Measurements from ENCODE around the gene PREX1. TPM values are rescaled to one million over a fixed set of nuclear protein-coding genes. Genes with fewer than 3 reads are reported as not detected.

PREX1 gene
- total and polyA plus RNA-seq, 2 donors from 2014 or later: 8.5 to 38.2 TPM

GRCh38 chr20:48787861-48788375 lies 39.9 kb downstream of the PREX1 start:
- no peak for TF ChIP-seq CTCF (IDR thresholded peaks at IDR 0.05; ENCODE audit: borderline replicate concordance, extremely low read depth, insufficient read depth)
- H3K4me3 ChIP-seq (ENCODE audit: low read length in 3 of 3): no peak overlapping the region
- H3K36me3 ChIP-seq (ENCODE audit: control insufficient read depth in 2 of 3, insufficient read depth in 3 of 3, low read length in 3 of 3): no peaks in the 10 kb centered on the region
- FAIRE-seq (no peak), DNase-seq (no peak)
- H3K9ac ChIP-seq (ENCODE audit: low read length in 3 of 3): no peak overlapping the region
- H3K27ac ChIP-seq (ENCODE audit: low read depth in 2 of 2, low read length in 2 of 2): no peak overlapping the region
- H3K4me1 ChIP-seq (ENCODE audit: control insufficient read depth in 2 of 3, insufficient read depth in 2 of 3, low read depth in 1 of 3, low read length in 3 of 3): peaks cover 0 to 8% (median 2%) of the 10 kb centered on the region in 3 donors
- no peaks in the 10 kb centered on the region for H3K27me3 ChIP-seq (ENCODE audit: control insufficient read depth, insufficient read depth, low read length)
- H3K9me3 ChIP-seq (ENCODE audit: control insufficient read depth in 2 of 3, insufficient read depth in 1 of 3, low read length in 3 of 3): no peaks in the 10 kb centered on the region
- intact Hi-C loops (cut with DNase I): no loop called here

- H3K4me1 ChIP-seq (ENCODE audit: control insufficient read depth in 2 of 3, insufficient read depth in 2 of 3, low read depth in 1 of 3, low read length in 3 of 3): peaks cover 0 to 8% (median 2%) of the 10 kb centered on the region in 3 donors
- H3K27me3 ChIP-seq (ENCODE audit: control insufficient read depth, insufficient read depth, low read length): no peaks in the 10 kb centered on the region
- no peak for DNase-seq
- TF ChIP-seq CTCF (IDR thresholded peaks at IDR 0.05; ENCODE audit: borderline replicate concordance, extremely low read depth, insufficient read depth): no peak
- no peaks in the 10 kb centered on the region for H3K36me3 ChIP-seq (ENCODE audit: control insufficient read depth in 2 of 3, insufficient read depth in 3 of 3, low read length in 3 of 3)
- no peak overlapping the region for H3K9ac ChIP-seq (ENCODE audit: low read length in 3 of 3)
- intact Hi-C loops (cut with DNase I): no loop called here
- H3K27ac ChIP-seq (ENCODE audit: low read depth in 2 of 2, low read length in 2 of 2): no peak overlapping the region
- H3K9me3 ChIP-seq (ENCODE audit: control insufficient read depth in 2 of 3, insufficient read depth in 1 of 3, low read length in 3 of 3): no peaks in the 10 kb centered on the region
- no peak for FAIRE-seq
- no peak overlapping the region for H3K4me3 ChIP-seq (ENCODE audit: low read length in 3 of 3)
These were observed 40.7 kb downstream of the PREX1 start for GRCh38 chr20:48786951-48787705.

- Histone ChIP-seq H3K27ac (ENCODE audit: low read depth in 2 of 2, low read length in 2 of 2) (no peak overlapping the region), H3K27me3 (ENCODE audit: control insufficient read depth, insufficient read depth, low read length) (no peaks in the 10 kb centered on the region), H3K36me3 (ENCODE audit: control insufficient read depth in 2 of 3, insufficient read depth in 3 of 3, low read length in 3 of 3) (no peaks in the 10 kb centered on the region), H3K4me1 (ENCODE audit: control insufficient read depth in 2 of 3, insufficient read depth in 2 of 3, low read depth in 1 of 3, low read length in 3 of 3) (peaks cover 0 to 2% (median 0%) of the 10 kb centered on the region in 3 donors), H3K9me3 (ENCODE audit: control insufficient read depth in 2 of 3, insufficient read depth in 1 of 3, low read length in 3 of 3) (no peaks in the 10 kb centered on the region), H3K4me3 (ENCODE audit: low read length in 3 of 3) (no peak overlapping the region), H3K9ac (ENCODE audit: low read length in 3 of 3) (no peak overlapping the region)
- intact Hi-C loops (cut with DNase I): no loop called here
- no peak for TF ChIP-seq CTCF (IDR thresholded peaks at IDR 0.05; ENCODE audit: borderline replicate concordance, extremely low read depth, insufficient read depth)
- DNase-seq (no peak), FAIRE-seq (no peak)
These were observed 42.0 kb downstream of the PREX1 start for GRCh38 chr20:48785801-48786200.

Measured in kidney (tissue), 14 donors.